ENCODE measurements around the gene MAML3. TPM values are rescaled to one million over a fixed set of nuclear protein-coding genes. Genes with fewer than 3 reads are reported as not detected.

Gene MAML3
- total and polyA plus RNA-seq, 9 donors = 11.1 to 23.8 (median 14.9) TPM

GRCh38 chr4:139853309-139853708, 300.7 kb downstream of the MAML3 start:
- H3K4me1 ChIP-seq (ENCODE audit: insufficient read depth) = peaks cover 3% of the 10 kb centered on the region
- no peaks in the 10 kb centered on the region for H3K27me3 ChIP-seq
- no peak overlapping the region for H3K27ac ChIP-seq
- no peaks in the 10 kb centered on the region for H3K36me3 ChIP-seq
- no peak for DNase-seq
- H3K9me3 ChIP-seq = no peaks in the 10 kb centered on the region
- H3K4me3 ChIP-seq = no peak overlapping the region
- TF ChIP-seq CTCF (IDR thresholded peaks at IDR 0.05) (no peak), POLR2A (IDR thresholded peaks at IDR 0.05) (no peak), EP300 (IDR thresholded peaks at IDR 0.05) (no peak)
- intact Hi-C loops (cut with DNase I) = no loop called here

GRCh38 chr4:139852612-139853269, 301.2 kb downstream of the MAML3 start:
- WGBS, 3 donors = 70 to 97% (median 84%) methylated on average over 4 of the region's 4 CpGs
- Histone ChIP-seq H3K4me3 (no peak overlapping the region), H3K27me3 (no peaks in the 10 kb centered on the region), H3K4me1 (ENCODE audit: insufficient read depth) (peaks cover 3% of the 10 kb centered on the region), H3K27ac (no peak overlapping the region), H3K36me3 (no peaks in the 10 kb centered on the region), H3K9me3 (no peaks in the 10 kb centered on the region)
- TF ChIP-seq CTCF (IDR thresholded peaks at IDR 0.05) (no peak), EP300 (IDR thresholded peaks at IDR 0.05) (no peak), POLR2A (IDR thresholded peaks at IDR 0.05) (no peak)
- intact Hi-C loops (cut with DNase I) = no loop called here
- no peak for DNase-seq

GRCh38 chr4:139851639-139852038, 302.3 kb downstream of the MAML3 start:
- Histone ChIP-seq H3K36me3 (no peaks in the 10 kb centered on the region), H3K27me3 (no peaks in the 10 kb centered on the region), H3K4me1 (ENCODE audit: insufficient read depth) (peaks cover 3% of the 10 kb centered on the region), H3K9me3 (no peaks in the 10 kb centered on the region), H3K27ac (no peak overlapping the region), H3K4me3 (no peak overlapping the region)
- TF ChIP-seq EP300 (IDR thresholded peaks at IDR 0.05) = no peak
- no peak for TF ChIP-seq CTCF (IDR thresholded peaks at IDR 0.05)
- TF ChIP-seq POLR2A (IDR thresholded peaks at IDR 0.05) = no peak
- DNase-seq = no peak
- intact Hi-C loops (cut with DNase I) = no loop called here
- WGBS, 3 donors = 93 to 97% (median 94%) methylated on average over 4 of the region's 4 CpGs

GRCh38 chr4:139851133-139851532, 302.9 kb downstream of the MAML3 start:
- H3K27ac ChIP-seq = no peak overlapping the region
- no peak overlapping the region for H3K4me3 ChIP-seq
- H3K36me3 ChIP-seq = no peaks in the 10 kb centered on the region
- no peaks in the 10 kb centered on the region for H3K9me3 ChIP-seq
- WGBS, 3 donors = 91 to 98% (median 94%) methylated on average over 2 of the region's 2 CpGs
- H3K4me1 ChIP-seq (ENCODE audit: insufficient read depth) = peaks cover 3% of the 10 kb centered on the region
- no peaks in the 10 kb centered on the region for H3K27me3 ChIP-seq
- intact Hi-C loops (cut with DNase I) = no loop called here
- DNase-seq = no peak
- TF ChIP-seq CTCF (IDR thresholded peaks at IDR 0.05) = no peak
- TF ChIP-seq POLR2A (IDR thresholded peaks at IDR 0.05) = no peak
- no peak for TF ChIP-seq EP300 (IDR thresholded peaks at IDR 0.05)
